Measurements from ENCODE around the gene TEAD3. TPM values are rescaled to one million over a fixed set of nuclear protein-coding genes. Genes with fewer than 3 reads are reported as not detected.

Gene TEAD3
- total and polyA plus RNA-seq, 10 of the 15 experiments (the other 5 are each of a cell fraction or from before 2014, with no cell fraction given), result 0.02 to 0.28 (median 0.18) TPM; not detected in 5

DNA sequence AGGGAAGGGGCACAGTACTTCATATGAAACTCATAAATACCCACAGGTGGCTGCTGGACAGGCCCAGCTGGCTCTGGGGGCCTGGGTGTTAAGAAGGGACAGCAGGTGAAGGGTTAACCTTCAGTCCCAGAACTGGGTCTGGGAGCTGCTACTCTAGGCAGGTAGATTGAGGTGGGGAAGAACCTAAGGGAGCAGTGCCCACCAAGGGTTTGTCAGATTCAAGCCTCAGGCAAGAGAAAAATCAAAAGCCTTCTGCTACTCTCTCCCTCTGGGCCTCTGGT lies 23.1 kb downstream of the TEAD3 start:
- no peak overlapping the region for H3K9ac ChIP-seq (ENCODE audit: control insufficient read depth, insufficient read depth, low read length)
- ATAC-seq (no peak), FAIRE-seq (no peak), DNase-seq (ENCODE audit: low read depth, low spot score) (no peak)
- ChIA-PET SMC1A (ENCODE audit: uncharacterized antibody, unreplicated experiment) (no interaction called here), RAD21 (ENCODE audit: unreplicated experiment) (no interaction called here), CTCF (no interaction called here), POLR2A (interaction anchor here (0.5 to 0.6 kb wide), 4 partner anchors 13 to 265 kb away, joined by 3 to 6 read pairs (median 4); no protein-coding TSS in a partner anchor)
- no peaks in the 10 kb centered on the region for H3K27me3 ChIP-seq (replicated peaks in 1 of 2; ENCODE audit: control insufficient read depth in 2 of 2, insufficient read depth in 2 of 2, low read length in 1 of 2)
- H3K4me2 ChIP-seq (ENCODE audit: control insufficient read depth, insufficient read depth), result no peak overlapping the region
- H4K20me1 ChIP-seq (ENCODE audit: control insufficient read depth, insufficient read depth), result peaks cover 7% of the 10 kb centered on the region; the same call in 1 of the 2 replicates
- TF ChIP-seq KLF5 (IDR thresholded peaks at IDR 0.05; ENCODE audit: partially characterized antibody) (peak; percentile 17), FOXM1 (IDR thresholded peaks at IDR 0.05; ENCODE audit: low read depth, low read length) (0 out of 2 replicates have a peak, but pooled peaks have one; percentile 2), YBX1 (IDR thresholded peaks at IDR 0.05) (no peak), PAX8 (IDR thresholded peaks at IDR 0.05) (no peak), CBX3 (IDR thresholded peaks at IDR 0.05; ENCODE audit: borderline replicate concordance, low read depth) (no peak), PML (IDR thresholded peaks at IDR 0.05; ENCODE audit: low read length) (peak; percentile 29; the same call in 1 of the 2 replicates)
- TF ChIP-seq, protein P1, sequence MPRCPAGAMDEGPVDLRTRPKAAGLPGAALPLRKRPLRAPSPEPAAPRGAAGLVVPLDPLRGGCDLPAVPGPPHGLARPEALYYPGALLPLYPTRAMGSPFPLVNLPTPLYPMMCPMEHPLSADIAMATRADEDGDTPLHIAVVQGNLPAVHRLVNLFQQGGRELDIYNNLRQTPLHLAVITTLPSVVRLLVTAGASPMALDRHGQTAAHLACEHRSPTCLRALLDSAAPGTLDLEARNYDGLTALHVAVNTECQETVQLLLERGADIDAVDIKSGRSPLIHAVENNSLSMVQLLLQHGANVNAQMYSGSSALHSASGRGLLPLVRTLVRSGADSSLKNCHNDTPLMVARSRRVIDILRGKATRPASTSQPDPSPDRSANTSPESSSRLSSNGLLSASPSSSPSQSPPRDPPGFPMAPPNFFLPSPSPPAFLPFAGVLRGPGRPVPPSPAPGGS (IDR thresholded peaks at IDR 0.05; ENCODE audit: borderline replicate concordance, insufficient read depth, low read depth, low read length, poor library complexity, severe bottlenecking), result peak; percentile 14
- H3K79me2 ChIP-seq (ENCODE audit: control insufficient read depth, insufficient read depth, low read length), result peaks cover 27% of the 10 kb centered on the region
- no peak overlapping the region for H2AFZ ChIP-seq (ENCODE audit: control insufficient read depth, low read depth, low read length)
- H3K36me3 ChIP-seq (ENCODE audit: control insufficient read depth in 2 of 2, insufficient read depth in 2 of 2, low read length in 1 of 2), result peaks cover 14% of the 10 kb centered on the region in 2 experiments
- intact Hi-C loops (cut with micrococcal nuclease; ENCODE audit: unreplicated experiment) (no loop called here), in situ Hi-C loops (cut with MboI) (no loop called here)
- H3K27ac ChIP-seq (ENCODE audit: control insufficient read depth, insufficient read depth), result no peak overlapping the region
- no peaks in the 10 kb centered on the region for H3K9me3 ChIP-seq (replicated peaks; ENCODE audit: control insufficient read depth, insufficient read depth, low read length)
- no TSS peak for BruUV-seq (replicated peaks)
- H3K4me1 ChIP-seq (ENCODE audit: control insufficient read depth, insufficient read depth, low read length), result no peaks in the 10 kb centered on the region
- no peak overlapping the region for H3K4me3 ChIP-seq

Data from GM12878 (cell line).